Omental fat pad (tissue), 4 donors: ENCODE measurements around the gene IDE. TPM values are rescaled to one million over a fixed set of nuclear protein-coding genes. Genes with fewer than 3 reads are reported as not detected.

Source experiments
- ATAC-seq: fragments of 150-250 bp; one replicate; pipeline ENCODE4 v1.9.1; 2016; ENCODE audit warnings: mild to moderate bottlenecking, moderate library complexity; ENCODE audit not compliant: low FRiP score
- DNase-seq: peaks from one replicate; pipeline ENCODE4 v3.0.0-alpha.2; 2019; ENCODE audit warnings: low spot score
- total RNA-seq, 4 donors: library from RNA; depleted of rRNA; stranded (reverse); fragments of >200 nt; gene quantifications; one replicate each; pipeline ENCODE4 v1.1.0, GENCODE V29; 2016
- TF ChIP-seq, protein P1 (sequence below), 3 donors: fragments of 450-650 bp; IDR thresholded peaks; one replicate each; pipeline ENCODE4 v1.5.1; 2016 to 2017; ENCODE audit warnings: antibody characterized with exemption in 3 of 3, mild to moderate bottlenecking in 3 of 3, moderate library complexity in 2 of 3

The IDE gene
- total RNA-seq, 4 donors from 2014 or later: 17.4 to 42.7 (median 21.8) TPM

DNA sequence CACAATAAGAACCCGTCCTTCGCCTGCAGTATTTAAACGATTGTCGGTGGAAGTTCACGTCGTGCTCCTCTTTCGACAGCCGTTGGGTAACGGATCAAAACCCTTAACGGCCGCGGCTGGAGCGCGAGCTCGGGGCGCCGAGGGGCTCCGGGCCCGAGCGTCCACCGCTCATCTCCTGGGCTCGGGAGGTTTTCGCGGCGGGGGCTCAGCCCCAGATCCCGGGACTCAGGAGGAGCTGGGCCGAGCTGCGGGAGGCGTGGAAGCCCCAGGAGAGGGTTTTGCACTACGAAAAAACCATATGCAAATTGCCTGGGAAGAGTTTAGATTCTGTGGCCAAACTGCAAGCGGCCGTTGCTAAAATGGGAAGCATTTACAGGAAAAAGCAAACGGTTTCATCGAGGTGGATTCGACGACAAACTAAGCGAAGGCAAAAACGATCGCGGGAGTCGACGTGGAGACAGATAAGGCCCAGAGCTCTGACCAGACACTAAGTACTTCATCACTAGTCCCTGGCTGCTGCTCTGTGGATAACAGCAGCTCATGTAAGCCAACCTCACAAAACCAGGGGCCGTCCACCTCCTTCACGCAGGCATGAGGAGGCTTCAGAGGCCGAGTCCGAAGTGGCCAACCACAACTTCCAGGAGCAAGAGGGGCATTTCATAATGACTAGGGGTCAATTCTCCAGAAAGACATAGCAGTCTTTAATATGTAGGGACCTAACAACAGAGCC lies 153.2 kb downstream of the IDE start:
- peak; percentile 55 for ATAC-seq
- DNase-seq: no peak
- TF ChIP-seq, protein P1, sequence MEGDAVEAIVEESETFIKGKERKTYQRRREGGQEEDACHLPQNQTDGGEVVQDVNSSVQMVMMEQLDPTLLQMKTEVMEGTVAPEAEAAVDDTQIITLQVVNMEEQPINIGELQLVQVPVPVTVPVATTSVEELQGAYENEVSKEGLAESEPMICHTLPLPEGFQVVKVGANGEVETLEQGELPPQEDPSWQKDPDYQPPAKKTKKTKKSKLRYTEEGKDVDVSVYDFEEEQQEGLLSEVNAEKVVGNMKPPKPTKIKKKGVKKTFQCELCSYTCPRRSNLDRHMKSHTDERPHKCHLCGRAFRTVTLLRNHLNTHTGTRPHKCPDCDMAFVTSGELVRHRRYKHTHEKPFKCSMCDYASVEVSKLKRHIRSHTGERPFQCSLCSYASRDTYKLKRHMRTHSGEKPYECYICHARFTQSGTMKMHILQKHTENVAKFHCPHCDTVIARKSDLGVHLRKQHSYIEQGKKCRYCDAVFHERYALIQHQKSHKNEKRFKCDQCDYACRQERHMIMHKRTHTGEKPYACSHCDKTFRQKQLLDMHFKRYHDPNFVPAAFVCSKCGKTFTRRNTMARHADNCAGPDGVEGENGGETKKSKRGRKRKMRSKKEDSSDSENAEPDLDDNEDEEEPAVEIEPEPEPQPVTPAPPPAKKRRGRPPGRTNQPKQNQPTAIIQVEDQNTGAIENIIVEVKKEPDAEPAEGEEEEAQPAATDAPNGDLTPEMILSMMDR (IDR thresholded peaks at IDR 0.05): no peak

- TF ChIP-seq, protein P1 (IDR thresholded peaks at IDR 0.05): no peak
- ATAC-seq (peak; percentile 78), DNase-seq (no peak)
Observed at GRCh38 chr10:92419740-92420545, 153.9 kb downstream of the IDE start.

GRCh38 chr10:92418891-92419290 lies 155.0 kb downstream of the IDE start:
- ATAC-seq (no peak), DNase-seq (no peak)
- TF ChIP-seq, protein P1 (IDR thresholded peaks at IDR 0.05): no peak

DNA sequence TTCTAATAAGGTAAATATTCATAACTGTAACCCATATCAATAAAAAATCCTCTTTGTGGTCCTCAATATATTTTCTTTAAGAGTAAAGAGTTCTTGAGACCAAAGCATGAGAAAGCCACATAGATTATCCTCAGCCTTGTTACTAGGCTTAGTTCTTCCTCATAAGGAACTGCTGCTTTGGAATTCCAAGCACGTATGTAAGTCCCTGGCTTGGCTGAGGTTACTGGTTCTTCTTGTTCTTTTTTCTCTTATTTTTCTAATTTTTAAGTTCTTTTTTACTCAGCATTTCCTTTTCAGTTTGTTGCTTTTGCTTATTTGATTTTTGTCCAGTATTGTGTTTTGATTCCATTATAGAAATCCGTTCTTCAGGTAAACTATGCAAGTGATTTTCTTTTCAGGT lies 155.7 kb downstream of the IDE start:
- DNase-seq (no peak), ATAC-seq (no peak)
- TF ChIP-seq, protein P1 (IDR thresholded peaks at IDR 0.05): no peak

- TF ChIP-seq, protein P1 (IDR thresholded peaks at IDR 0.05): no peak
- DNase-seq (no peak), ATAC-seq (no peak)
Observed at GRCh38 chr10:92413519-92413918, 160.4 kb downstream of the IDE start.

- no peak for ATAC-seq
Observed at GRCh38 chr10:92413011-92413410, 160.9 kb downstream of the IDE start.

More at GRCh38 chr10:92413011-92413410, 160.9 kb downstream of the IDE start:
- no peak for DNase-seq
- TF ChIP-seq, protein P1 (IDR thresholded peaks at IDR 0.05): no peak
